Measurements from ENCODE around the gene CUL3. TPM values are rescaled to one million over a fixed set of nuclear protein-coding genes. Genes with fewer than 3 reads are reported as not detected.

The CUL3 gene
- total RNA-seq, 1 donor from 2014 or later = 65.6 TPM

GRCh38 chr2:224433442-224433841 is 151.7 kb downstream of the CUL3 start:
- no peaks in the 10 kb centered on the region for H3K36me3 Mint-ChIP-seq (ENCODE audit: low read depth)
- no peaks in the 10 kb centered on the region for H3K4me1 Mint-ChIP-seq (ENCODE audit: low read depth)
- no peaks in the 10 kb centered on the region for H3K27me3 Mint-ChIP-seq (ENCODE audit: low read depth)
- TF ChIP-seq CTCF (IDR thresholded peaks at IDR 0.05) = no peak
- H3K27ac Mint-ChIP-seq (ENCODE audit: unreplicated experiment) = no peak overlapping the region
- no peaks in the 10 kb centered on the region for H3K9me3 Mint-ChIP-seq (ENCODE audit: low read depth)
- H3K4me3 Mint-ChIP-seq (ENCODE audit: unreplicated experiment) = no peak overlapping the region
- no peak for DNase-seq (ENCODE audit: low spot score)

GRCh38 chr2:224432003-224432579 is 153.1 kb downstream of the CUL3 start:
- H3K27me3 Mint-ChIP-seq (ENCODE audit: low read depth) = no peaks in the 10 kb centered on the region
- H3K4me1 Mint-ChIP-seq (ENCODE audit: low read depth) = no peaks in the 10 kb centered on the region
- no peak for DNase-seq (ENCODE audit: low spot score)
- H3K27ac Mint-ChIP-seq (ENCODE audit: unreplicated experiment) = no peak overlapping the region
- no peak overlapping the region for H3K4me3 Mint-ChIP-seq (ENCODE audit: unreplicated experiment)
- TF ChIP-seq CTCF (IDR thresholded peaks at IDR 0.05) = no peak
- H3K36me3 Mint-ChIP-seq (ENCODE audit: low read depth) = no peaks in the 10 kb centered on the region
- no peaks in the 10 kb centered on the region for H3K9me3 Mint-ChIP-seq (ENCODE audit: low read depth)

GRCh38 chr2:224429441-224429810 is 155.7 kb downstream of the CUL3 start:
- Mint-ChIP-seq H3K4me1 (ENCODE audit: low read depth) (no peaks in the 10 kb centered on the region), H3K27me3 (ENCODE audit: low read depth) (no peaks in the 10 kb centered on the region), H3K9me3 (ENCODE audit: low read depth) (peaks cover 3% of the 10 kb centered on the region), H3K4me3 (ENCODE audit: unreplicated experiment) (no peak overlapping the region), H3K36me3 (ENCODE audit: low read depth) (peaks cover 1% of the 10 kb centered on the region), H3K27ac (ENCODE audit: unreplicated experiment) (no peak overlapping the region)
- DNase-seq (ENCODE audit: low spot score) = no peak
- no peak for TF ChIP-seq CTCF (IDR thresholded peaks at IDR 0.05)

- Mint-ChIP-seq H3K27ac (ENCODE audit: unreplicated experiment) (no peak overlapping the region), H3K9me3 (ENCODE audit: low read depth) (peaks cover 3% of the 10 kb centered on the region), H3K4me1 (ENCODE audit: low read depth) (no peaks in the 10 kb centered on the region), H3K27me3 (ENCODE audit: low read depth) (no peaks in the 10 kb centered on the region), H3K36me3 (ENCODE audit: low read depth) (peaks cover 1% of the 10 kb centered on the region), H3K4me3 (ENCODE audit: unreplicated experiment) (no peak overlapping the region)
- no peak for TF ChIP-seq CTCF (IDR thresholded peaks at IDR 0.05)
- DNase-seq (ENCODE audit: low spot score) = no peak
Observed at GRCh38 chr2:224428787-224429440, 156.2 kb downstream of the CUL3 start.

- no peak for DNase-seq (ENCODE audit: low spot score)
- no peaks in the 10 kb centered on the region for H3K27me3 Mint-ChIP-seq (ENCODE audit: low read depth)
- H3K27ac Mint-ChIP-seq (ENCODE audit: unreplicated experiment) = no peak overlapping the region
- H3K4me1 Mint-ChIP-seq (ENCODE audit: low read depth) = no peaks in the 10 kb centered on the region
- H3K36me3 Mint-ChIP-seq (ENCODE audit: low read depth) = peaks cover 1% of the 10 kb centered on the region
- no peak overlapping the region for H3K4me3 Mint-ChIP-seq (ENCODE audit: unreplicated experiment)
- peaks cover 6% of the 10 kb centered on the region for H3K9me3 Mint-ChIP-seq (ENCODE audit: low read depth)
- TF ChIP-seq CTCF (IDR thresholded peaks at IDR 0.05) = no peak
Observed at GRCh38 chr2:224427471-224427870, 157.7 kb downstream of the CUL3 start.

Measured in chondrocyte (in vitro differentiated cells).